Upper lobe of right lung (tissue), 1 donor: Measurements from ENCODE around the gene PHF20. TPM values are rescaled to one million over a fixed set of nuclear protein-coding genes. Genes with fewer than 3 reads are reported as not detected.

Experiments used
- ATAC-seq: fragments of 200-7000 bp; cut with Tn5 transposase; one replicate; pipeline ENCODE4 v1.9.1; 2020; ENCODE audit warnings: mild to moderate bottlenecking, moderate library complexity
- DNase-seq: peaks from one replicate; pipeline ENCODE4 v3.0.0-alpha.2; 2020
- H3K27ac ChIP-seq: fragments of 200-600 bp; one replicate; pipeline ENCODE4 v1.8.0; 2022
- H3K27me3 ChIP-seq: fragments of 200-600 bp; one replicate; pipeline ENCODE4 v1.8.0; 2022; ENCODE audit warnings: mild to moderate bottlenecking
- H3K36me3 ChIP-seq: fragments of 200-600 bp; one replicate; pipeline ENCODE4 v1.8.0; 2022
- H3K4me1 ChIP-seq: fragments of 200-600 bp; one replicate; pipeline ENCODE4 v1.8.0; 2022
- H3K4me3 ChIP-seq: fragments of 200-600 bp; one replicate; pipeline ENCODE4 v1.8.0; 2022; ENCODE audit warnings: mild to moderate bottlenecking
- H3K9me3 ChIP-seq: fragments of 200-600 bp; one replicate; pipeline ENCODE4 v1.8.0; 2022
- CTCF ChIP-seq: fragments of 200-600 bp; IDR thresholded peaks from one replicate; pipeline ENCODE4 v1.8.0; 2022; ENCODE audit warnings: antibody characterized with exemption
- intact Hi-C: fragments of 100-400 bp; cut with DNase I; formaldehyde crosslinking; loops from one replicate; pipeline ENCODE4 v1.11.0; 2022
- total RNA-seq: library from RNA; stranded (reverse); fragmentation: NEBNext Ultra II Directional; extraction: Animal tissue kit (Norgen Biotek cat#: 25700); gene quantifications from one replicate; pipeline ENCODE4 v1.2.1, GENCODE V29; 2021
- donor health status: DM: no; HTN: yes; CAD: no; lungs with severe emphysema.

The PHF20 gene
- total RNA-seq, 1 donor from 2014 or later: 56.5 TPM

GRCh38 chr20:35732644-35732982 lies 39.2 kb upstream of the PHF20 start:
- no peaks in the 10 kb centered on the region for H3K27me3 ChIP-seq
- H3K4me3 ChIP-seq: no peak overlapping the region
- H3K9me3 ChIP-seq: no peaks in the 10 kb centered on the region

GRCh38 chr20:35734374-35734773 lies 37.4 kb upstream of the PHF20 start:
- Histone ChIP-seq H3K27ac (no peak overlapping the region), H3K36me3 (peaks cover 100% of the 10 kb centered on the region), H3K9me3 (no peaks in the 10 kb centered on the region), H3K4me1 (peaks cover 74% of the 10 kb centered on the region), H3K4me3 (no peak overlapping the region), H3K27me3 (no peaks in the 10 kb centered on the region)
- intact Hi-C loops: no loop called here
- no peak for DNase-seq
- no peak for ATAC-seq
- no peak for TF ChIP-seq CTCF

More at GRCh38 chr20:35732644-35732982, 39.2 kb upstream of the PHF20 start:
- Histone ChIP-seq H3K4me1 (peaks cover 60% of the 10 kb centered on the region), H3K36me3 (peaks cover 100% of the 10 kb centered on the region), H3K27ac (no peak overlapping the region)
- DNase-seq (no peak), ATAC-seq (no peak)
- intact Hi-C loops: no loop called here
- TF ChIP-seq CTCF: no peak

- Histone ChIP-seq H3K27me3 (no peaks in the 10 kb centered on the region), H3K36me3 (peaks cover 100% of the 10 kb centered on the region), H3K9me3 (no peaks in the 10 kb centered on the region), H3K4me3 (no peak overlapping the region), H3K4me1 (peaks cover 74% of the 10 kb centered on the region), H3K27ac (no peak overlapping the region)
- TF ChIP-seq CTCF: no peak
- intact Hi-C loops: no loop called here
- no peak for DNase-seq
- ATAC-seq: no peak
Measured at GRCh38 chr20:35734777-35735649, 36.8 kb upstream of the PHF20 start.

GRCh38 chr20:35735826-35736470 lies 35.9 kb upstream of the PHF20 start:
- intact Hi-C loops: no loop called here
- no peak for TF ChIP-seq CTCF
- ATAC-seq (no peak), DNase-seq (no peak)
- Histone ChIP-seq H3K4me3 (no peak overlapping the region), H3K4me1 (peaks cover 69% of the 10 kb centered on the region), H3K27me3 (no peaks in the 10 kb centered on the region), H3K9me3 (no peaks in the 10 kb centered on the region), H3K36me3 (peaks cover 98% of the 10 kb centered on the region), H3K27ac (no peak overlapping the region)

- peaks cover 56% of the 10 kb centered on the region for H3K4me1 ChIP-seq
- TF ChIP-seq CTCF: no peak
- H3K36me3 ChIP-seq: peaks cover 79% of the 10 kb centered on the region
- H3K9me3 ChIP-seq: no peaks in the 10 kb centered on the region
- ATAC-seq (no peak), DNase-seq (no peak)
- intact Hi-C loops: no loop called here
- no peak overlapping the region for H3K27ac ChIP-seq
- H3K27me3 ChIP-seq: no peaks in the 10 kb centered on the region
- no peak overlapping the region for H3K4me3 ChIP-seq
Measured at GRCh38 chr20:35737865-35738333, 33.9 kb upstream of the PHF20 start.
